Urothelium cell line (cell line): ENCODE measurements around the gene BIRC5.
A peak's percentile ranks its signal among the peaks of the same experiment; 100 is the strongest.
"Not testable (repeated sequence)": the region's sequence is repeated elsewhere in the genome, so short reads cannot be mapped to it uniquely, and the experiment has no call there.

Experiments used
- DNase-seq: peaks from one replicate; pipeline ENCODE4 v3.0.0; 2011; ENCODE audit warnings: low spot score, mixed read lengths
- FAIRE-seq: peaks from 2 replicates; lab custom pipeline; 2011; peaks lifted over from hg19 to GRCh38; lab: Jason Lieb, UNC

The BIRC5 gene

DNA sequence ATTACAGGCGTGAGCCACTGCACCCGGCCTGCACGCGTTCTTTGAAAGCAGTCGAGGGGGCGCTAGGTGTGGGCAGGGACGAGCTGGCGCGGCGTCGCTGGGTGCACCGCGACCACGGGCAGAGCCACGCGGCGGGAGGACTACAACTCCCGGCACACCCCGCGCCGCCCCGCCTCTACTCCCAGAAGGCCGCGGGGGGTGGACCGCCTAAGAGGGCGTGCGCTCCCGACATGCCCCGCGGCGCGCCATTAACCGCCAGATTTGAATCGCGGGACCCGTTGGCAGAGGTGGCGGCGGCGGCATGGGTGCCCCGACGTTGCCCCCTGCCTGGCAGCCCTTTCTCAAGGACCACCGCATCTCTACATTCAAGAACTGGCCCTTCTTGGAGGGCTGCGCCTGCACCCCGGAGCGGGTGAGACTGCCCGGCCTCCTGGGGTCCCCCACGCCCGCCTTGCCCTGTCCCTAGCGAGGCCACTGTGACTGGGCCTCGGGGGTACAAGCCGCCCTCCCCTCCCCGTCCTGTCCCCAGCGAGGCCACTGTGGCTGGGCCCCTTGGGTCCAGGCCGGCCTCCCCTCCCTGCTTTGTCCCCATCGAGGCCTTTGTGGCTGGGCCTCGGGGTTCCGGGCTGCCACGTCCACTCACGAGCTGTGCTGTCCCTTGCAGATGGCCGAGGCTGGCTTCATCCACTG lies at the start of gene BIRC5:
Gene BIRC5 (plus strand): TSS at position 238 of the 690 bp plus-strand sequence. CDS start 64 bp downstream, at position 302.
- DNase-seq (peak; percentile 99), FAIRE-seq (no peak)

DNA sequence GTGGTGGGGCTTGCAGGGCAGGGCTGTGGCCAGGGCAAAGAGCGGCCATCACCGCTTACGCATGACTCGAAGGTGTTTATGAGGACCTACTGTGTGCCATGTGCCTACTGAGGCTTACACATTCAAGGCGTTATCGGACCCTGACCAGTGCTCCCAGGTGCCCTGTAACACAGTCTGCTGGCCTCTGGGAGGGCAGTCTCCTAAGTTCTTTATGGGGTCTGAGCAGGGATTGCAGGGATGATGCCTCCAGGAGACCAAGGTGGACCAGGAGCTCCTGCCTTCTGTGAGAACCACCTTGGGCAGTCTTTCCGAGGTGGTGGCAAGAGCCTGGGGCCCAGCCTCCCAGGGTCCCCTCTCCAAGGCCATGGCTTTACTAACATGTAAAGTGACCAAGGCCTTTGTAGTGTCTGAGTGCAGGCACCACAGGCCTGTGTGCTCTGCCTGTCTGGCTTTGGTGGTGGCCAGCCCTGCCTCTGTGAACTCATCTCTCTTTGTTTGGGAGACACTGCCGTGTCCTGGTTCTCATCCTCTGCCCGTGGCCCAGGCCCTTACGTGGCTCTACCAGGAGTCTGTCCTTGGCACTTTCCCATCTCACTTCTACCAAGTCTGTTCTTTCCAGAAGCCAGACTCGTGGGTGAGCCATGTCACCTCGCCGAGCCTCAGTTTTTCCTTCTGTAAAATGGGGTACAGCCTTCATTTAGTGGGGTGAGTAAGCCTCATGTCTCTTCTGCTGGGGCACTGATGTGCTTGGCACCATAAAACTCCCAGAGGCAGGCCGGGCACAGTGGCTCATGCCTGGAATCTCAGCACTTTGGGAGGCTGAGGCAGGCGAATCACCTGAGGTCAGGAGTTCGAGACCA lies 49.1 kb upstream of the BIRC5 start:
- no peak for FAIRE-seq
- DNase-seq: no peak

DNA sequence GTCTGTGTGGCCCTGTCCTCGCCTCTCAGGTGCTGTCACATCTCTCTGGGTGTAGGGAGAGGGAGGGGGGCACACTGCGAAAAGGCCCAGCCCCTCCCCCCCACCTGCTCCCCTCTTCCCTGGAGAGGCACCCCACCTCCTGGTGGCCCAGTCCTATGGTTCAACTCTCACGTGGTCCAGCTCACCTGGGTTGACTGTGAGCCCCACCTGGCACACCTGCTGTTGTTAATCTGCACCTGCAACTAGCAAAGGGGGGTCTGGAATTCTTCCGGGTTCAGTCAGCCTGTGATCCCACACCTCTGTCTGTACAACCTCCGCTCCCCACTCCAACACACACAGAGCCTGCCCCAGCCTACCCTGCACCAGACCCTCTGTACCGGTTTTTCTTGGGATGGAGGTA lies 47.6 kb upstream of the BIRC5 start:
- DNase-seq (no peak), FAIRE-seq (no peak)

DNA sequence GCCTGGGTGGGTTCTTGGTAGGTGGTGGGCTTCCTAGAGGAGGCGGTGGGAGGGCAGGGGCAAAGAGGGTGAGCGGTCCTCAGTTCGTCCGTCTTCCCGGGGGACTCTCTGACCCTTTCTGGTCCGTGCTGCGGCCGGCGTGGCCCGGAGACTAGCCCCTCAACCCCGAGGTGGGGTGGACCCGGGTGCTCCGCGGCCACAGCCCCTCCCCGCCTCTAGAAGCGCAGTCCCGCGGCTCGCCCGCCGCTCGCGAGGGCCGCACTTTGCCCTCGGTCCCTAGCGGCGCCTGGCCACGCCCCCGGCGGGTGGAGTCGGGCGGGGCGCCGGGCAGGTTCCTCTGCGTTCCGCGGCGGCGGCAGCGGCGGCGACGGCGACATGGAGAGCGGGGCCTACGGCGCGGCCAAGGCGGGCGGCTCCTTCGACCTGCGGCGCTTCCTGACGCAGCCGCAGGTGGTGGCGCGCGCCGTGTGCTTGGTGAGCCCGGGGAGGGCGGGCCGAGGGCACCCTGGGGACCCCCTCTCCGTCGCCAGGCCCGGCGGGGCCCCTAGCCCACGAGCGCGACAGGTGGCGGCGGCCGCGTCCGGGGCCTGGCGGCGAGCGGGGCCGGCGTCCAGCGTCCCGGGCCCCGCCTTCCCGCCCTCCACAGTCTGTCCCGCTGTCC lies 45.7 kb upstream of the BIRC5 start, which contains the start of gene SYNGR2:
Gene SYNGR2 (plus strand): TSS at position 340 of the 661 bp plus-strand sequence. CDS start 36 bp downstream, at position 376.
- DNase-seq (peak; percentile 97), FAIRE-seq (peak; percentile 93)

DNA sequence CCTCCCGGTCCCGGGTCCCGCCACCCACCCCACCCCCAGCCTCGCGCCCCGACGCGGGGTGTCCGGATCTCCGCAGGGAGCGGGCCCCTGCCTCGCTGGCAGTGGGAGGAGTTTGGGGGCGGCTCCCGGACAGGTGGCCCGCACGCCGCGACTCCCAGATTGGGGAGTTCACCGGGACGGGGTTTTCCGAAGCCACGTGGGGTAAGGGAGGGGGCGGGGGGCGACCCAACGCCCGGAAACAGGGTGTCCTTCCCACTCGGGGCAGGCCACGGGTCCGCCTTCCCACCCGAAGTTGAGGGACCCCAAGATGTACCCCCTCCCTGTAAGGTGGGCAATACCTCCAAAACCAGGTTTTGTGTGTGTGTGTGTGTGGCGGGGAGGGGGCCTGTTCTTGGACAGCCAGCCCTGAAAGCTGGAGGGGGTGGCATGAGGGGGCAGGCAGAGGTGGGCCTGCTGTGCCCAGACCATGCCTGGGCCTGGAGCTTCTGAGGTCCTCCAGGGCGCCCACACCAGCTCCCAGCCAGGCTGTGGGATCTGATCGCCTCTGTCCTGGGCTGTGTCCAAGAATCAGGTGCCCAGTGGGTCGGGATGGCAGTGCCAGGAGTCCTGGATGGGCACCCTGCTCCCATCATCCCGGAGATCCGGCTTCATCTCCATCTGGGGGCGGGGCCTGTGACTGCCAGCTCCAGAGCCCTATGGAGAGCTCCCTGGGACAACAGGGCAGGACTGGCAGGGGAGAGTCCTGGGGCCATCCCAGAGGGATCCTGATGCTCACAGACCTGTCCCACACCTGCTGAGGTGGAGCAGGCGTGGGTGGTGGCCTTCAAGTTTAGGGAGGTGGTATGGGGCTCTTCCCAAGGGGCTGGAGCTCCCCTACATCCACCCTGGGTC lies 44.9 kb upstream of the BIRC5 start:
- FAIRE-seq (no peak), DNase-seq (peak; percentile 83)

DNA sequence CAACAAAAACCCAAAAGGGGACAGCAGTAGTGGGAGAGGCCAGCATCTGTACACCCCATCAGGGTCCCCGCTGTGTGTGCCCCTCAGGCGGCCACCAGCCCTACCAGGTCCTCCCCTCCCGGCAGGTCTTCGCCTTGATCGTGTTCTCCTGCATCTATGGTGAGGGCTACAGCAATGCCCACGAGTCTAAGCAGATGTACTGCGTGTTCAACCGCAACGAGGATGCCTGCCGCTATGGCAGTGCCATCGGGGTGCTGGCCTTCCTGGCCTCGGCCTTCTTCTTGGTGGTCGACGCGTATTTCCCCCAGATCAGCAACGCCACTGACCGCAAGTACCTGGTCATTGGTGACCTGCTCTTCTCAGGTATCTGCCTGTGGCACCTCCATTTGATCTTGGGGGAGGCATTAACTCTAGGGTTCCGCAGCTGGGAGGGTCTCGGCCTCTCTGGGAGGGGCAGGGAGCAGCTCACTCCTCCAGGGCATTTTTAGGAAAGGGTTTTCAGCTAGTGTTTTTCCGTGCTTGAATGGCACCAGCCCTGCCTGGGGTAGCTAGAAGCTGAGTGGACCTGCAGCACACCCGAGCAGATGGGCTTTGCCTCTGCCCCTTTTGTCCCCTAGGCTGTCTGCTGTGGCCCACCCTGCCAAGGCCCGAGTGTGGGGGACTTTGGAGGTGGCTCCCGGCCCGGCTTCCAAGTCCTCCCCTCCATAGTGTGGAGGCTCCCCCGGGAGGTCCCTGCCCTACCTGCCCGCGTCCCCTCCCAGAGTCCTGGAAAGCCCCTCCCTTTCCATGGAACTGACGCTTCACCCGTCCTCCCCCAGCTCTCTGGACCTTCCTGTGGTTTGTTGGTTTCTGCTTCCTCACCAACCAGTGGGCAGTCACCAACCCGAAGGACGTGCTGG lies 43.1 kb upstream of the BIRC5 start:
- FAIRE-seq (no peak), DNase-seq (no peak)

DNA sequence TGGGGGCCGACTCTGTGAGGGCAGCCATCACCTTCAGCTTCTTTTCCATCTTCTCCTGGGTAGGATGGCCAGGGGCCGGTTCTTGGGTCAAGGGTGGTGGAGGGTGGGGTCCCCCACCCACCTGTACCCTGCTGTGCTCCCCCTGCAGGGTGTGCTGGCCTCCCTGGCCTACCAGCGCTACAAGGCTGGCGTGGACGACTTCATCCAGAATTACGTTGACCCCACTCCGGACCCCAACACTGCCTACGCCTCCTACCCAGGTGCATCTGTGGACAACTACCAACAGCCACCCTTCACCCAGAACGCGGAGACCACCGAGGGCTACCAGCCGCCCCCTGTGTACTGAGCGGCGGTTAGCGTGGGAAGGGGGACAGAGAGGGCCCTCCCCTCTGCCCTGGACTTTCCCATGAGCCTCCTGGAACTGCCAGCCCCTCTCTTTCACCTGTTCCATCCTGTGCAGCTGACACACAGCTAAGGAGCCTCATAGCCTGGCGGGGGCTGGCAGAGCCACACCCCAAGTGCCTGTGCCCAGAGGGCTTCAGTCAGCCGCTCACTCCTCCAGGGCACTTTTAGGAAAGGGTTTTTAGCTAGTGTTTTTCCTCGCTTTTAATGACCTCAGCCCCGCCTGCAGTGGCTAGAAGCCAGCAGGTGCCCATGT lies 42.3 kb upstream of the BIRC5 start:
- not testable (repeated sequence) for DNase-seq, FAIRE-seq

DNA sequence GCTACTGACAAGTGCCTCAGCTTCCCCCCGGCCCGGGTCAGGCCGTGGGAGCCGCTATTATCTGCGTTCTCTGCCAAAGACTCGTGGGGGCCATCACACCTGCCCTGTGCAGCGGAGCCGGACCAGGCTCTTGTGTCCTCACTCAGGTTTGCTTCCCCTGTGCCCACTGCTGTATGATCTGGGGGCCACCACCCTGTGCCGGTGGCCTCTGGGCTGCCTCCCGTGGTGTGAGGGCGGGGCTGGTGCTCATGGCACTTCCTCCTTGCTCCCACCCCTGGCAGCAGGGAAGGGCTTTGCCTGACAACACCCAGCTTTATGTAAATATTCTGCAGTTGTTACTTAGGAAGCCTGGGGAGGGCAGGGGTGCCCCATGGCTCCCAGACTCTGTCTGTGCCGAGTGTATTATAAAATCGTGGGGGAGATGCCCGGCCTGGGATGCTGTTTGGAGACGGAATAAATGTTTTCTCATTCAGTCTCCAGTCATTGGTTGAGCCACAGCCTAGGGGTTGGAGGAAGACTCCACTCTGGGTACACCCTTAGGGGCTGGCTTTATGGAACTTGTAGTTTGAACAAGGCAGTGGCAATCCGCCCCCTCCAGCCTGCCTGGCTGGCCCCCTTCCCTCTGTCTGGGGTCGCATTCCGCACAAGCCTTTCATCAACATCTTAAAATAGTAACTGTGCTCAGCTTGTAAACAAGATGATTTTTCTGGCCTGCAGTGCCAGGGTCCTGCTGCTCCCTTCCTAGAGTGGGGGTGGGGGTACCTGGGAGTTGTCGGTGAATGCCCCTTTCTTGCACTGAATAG lies 41.6 kb upstream of the BIRC5 start:
- FAIRE-seq (no peak), DNase-seq (no peak)

DNA sequence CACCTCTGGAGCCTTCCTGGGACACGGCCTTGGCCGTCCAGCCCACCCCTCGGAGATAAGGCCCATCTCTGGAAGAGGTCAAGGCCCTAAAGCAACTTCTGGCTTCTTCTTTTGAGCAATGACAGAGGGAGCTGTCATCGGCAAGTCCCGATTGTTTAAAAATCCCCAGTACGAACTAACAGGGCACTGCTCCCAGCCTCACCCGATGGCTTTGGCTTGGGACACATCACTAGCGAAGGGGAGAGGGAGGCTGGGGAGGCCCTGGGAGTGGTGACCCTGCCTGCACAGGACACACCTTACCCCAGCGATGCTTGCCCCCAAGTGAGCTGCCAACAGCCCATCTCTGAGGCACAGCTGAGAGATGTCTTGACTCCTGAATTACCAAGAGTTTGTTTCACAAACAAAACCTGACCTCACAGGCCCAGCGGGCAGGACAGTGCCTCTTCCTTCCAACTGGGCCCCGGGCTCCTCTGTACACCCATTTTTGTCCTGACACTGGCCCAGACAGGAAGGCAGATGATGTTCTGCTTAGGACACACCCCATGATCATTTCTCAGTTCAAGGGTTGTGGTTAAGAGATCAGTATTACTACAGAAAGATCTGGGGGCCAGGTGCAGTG lies 40.8 kb upstream of the BIRC5 start:
- DNase-seq (no peak), FAIRE-seq (no peak)

DNA sequence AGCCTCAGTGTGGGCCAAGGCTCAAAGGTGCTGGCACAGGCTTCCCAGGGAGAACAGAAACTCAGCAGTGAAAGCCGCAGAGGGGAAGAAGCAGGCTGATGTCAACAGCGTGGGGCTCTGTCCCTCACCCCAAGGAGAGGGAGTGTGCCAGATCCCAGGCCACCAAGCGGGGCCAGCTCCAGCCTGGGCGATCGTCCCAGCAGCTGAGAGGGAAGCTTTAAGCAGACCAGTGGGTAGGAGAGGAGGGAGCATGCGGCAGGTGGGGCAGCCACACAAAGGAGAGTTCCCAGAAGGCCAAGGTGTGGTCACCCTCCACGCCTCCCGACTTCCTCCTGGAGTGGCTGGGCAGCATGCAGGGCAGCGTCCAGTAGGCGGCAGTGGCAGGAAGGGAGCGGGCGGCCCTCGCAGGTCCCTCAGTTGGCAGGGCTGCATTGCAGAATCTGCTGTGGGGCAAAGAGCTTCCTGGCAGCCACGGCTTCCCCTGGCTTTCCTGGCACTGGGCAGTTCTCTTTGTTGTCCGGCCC lies 39.6 kb upstream of the BIRC5 start:
- FAIRE-seq: no peak
- DNase-seq: no peak

DNA sequence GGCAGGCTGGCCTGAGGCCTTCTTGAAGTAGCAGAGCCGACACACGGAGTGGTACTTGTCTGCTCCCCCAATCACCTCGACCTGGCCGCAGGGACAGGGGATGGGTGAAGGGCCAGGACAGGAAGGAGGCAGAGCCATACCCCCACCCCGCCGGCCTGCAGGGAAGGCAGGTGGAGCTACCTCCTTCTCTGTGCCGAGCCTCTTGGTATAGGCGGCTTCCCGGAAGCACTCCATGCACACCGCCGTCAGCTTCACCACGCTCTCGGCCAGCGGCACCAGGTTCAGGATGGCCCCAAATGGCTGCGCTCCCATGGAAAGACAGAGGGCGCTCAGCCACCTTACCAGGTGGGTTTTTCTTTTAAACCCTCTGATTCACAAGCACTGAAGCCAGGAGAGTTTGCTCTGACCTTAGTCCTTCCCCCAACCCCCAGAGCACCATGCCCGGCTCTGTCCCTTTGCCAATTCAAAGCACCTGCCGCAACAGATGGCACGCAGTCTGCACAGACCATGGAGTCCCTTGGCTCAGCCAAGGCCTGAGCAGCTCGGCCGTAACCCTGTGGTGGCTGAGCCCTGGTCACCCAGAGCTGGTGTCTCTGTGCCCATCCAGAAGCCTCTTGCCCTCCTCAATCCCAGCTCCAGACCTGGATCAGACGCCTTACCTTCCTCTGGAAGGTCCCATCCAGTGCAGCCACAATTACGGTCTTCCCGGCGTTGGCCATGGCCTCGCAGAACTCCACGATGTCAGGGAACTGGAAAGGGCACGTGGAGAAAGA lies 39.0 kb upstream of the BIRC5 start:
- FAIRE-seq (no peak), DNase-seq (no peak)

DNA sequence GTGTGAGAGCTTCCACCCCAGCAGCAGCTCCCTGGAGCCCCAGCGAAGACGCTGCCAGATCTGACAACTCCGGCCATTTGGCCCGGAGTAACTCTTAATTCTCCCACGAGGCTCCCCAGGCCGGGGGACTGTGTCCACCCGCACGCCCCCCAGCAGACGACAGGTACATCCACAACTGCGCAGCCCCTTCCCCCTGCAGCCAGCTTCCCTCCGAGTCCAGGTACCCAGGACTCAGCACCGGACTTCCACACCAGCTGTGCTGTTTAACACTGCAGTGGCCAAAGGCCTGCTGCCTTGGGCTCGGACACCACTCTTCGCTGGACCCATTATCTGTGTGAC lies 38.4 kb upstream of the BIRC5 start:
- no peak for FAIRE-seq
- DNase-seq: no peak

DNA sequence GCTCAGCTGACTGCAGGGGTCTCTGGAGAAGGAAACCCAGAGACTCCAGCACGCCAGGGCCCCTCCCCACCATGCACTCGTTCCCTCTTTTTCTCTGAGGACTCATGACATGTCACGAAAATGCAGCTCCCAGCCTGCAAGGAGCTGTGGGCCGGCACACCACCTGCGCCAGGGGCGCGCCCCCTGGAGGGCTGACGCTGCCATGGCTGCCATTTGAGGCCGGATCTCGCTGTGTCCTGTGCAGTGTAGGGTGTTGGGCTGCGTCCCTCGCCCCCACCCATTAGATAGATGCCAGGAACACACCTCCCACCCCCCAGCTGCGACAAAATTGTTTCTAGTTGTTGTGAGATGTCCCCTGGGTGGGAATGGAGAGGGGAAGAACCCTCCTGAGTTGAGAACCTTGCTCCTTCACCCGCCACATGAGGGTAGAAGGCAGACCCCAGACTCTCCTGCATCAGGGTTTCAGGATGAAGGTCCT lies 37.5 kb upstream of the BIRC5 start:
- DNase-seq (peak; percentile 60), FAIRE-seq (peak; percentile 5)

DNA sequence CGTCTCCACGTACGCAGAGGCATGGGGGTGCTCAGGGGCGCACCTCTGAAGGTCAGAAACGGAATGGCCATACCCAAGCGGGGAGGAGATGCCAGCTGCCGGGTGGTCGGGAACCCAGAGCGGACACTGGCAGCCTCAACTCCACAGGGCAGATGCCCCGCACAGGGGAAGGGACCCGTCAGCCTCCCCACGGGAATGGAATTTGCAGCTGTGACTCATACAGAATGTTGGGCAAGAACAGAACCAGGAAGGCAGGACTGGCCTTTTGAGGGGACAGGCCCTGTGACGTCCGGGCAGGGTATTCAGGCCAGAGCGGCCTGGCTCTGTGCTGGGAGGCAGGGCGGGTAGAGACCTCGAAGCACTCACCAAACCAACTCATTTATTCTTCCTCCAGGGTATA lies 34.7 kb upstream of the BIRC5 start:
- no peak for FAIRE-seq
- DNase-seq: no peak

DNA sequence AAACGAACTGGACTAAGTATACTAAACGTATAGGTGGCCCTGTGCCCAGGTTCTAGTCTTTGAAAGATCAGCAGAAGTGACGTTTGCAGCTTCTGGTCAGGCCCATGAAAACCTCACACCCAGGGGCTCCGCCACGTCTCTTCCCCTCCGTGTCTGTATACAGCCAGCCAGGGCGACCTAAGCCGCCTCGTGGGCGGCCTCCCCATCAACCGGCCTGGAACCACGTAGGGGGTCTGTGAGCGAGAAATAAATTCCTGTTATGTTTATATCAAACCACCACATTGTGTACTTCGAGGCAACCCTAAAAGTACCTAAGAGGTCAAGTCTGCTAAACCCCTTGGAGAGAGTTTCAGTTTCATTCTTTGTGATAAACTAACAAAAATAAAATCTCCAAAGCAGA lies 34.0 kb upstream of the BIRC5 start:
- DNase-seq: no peak
- FAIRE-seq: no peak

DNA sequence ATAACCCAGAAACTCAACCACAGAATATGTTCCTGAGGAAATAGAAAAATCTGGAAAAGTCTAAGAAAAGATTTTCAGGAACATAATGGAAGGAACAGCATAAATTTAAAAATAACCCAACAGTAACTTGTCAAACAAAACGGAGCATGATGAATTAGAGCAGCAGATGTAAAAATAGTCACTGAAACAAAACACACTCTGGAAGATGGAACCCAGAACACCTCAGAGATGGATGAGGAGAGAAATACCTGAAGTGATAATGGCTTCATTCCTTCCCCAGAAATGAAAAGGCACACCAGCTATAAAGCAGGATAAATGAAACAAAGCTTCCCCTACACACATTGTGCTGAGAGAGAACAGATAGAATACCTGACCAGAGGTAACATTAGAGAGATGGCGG lies 33.5 kb upstream of the BIRC5 start:
- DNase-seq (no peak), FAIRE-seq (no peak)

DNA sequence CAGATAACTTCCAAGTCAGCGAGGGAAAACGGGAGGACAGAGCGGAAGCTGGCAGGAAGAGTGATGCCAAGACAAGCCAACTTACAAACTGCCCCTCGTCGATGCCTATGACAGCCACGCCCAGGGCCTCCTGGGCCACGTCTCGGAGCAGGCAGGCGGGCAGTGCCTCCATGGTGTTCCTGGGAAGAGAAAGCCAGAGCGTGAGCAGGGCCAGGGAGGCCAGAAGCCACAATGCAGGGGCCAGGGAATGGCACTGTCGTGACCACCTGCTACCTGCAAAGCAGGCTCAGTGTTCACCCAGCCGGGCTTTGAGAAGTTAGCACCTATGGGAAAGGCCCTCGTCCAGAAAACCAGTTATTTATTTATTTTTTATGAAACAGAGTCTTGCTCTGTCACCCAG lies 31.5 kb upstream of the BIRC5 start:
- DNase-seq (no peak), FAIRE-seq (no peak)
